ENCODE measurements around the gene FGD1. TPM values are rescaled to one million over a fixed set of nuclear protein-coding genes. Genes with fewer than 3 reads are reported as not detected.
"Not testable (repeated sequence)": the region's sequence is repeated elsewhere in the genome, so short reads cannot be mapped to it uniquely, and the experiment has no call there.

Gene FGD1
- 8.8 and 16.4 TPM in 2 replicates for total RNA-seq (ENCODE audit: low replicate concordance)

GRCh38 chrX:54495814-54496516 lies at the start of gene FGD1:
Gene FGD1 (minus strand): TSS chrX:54496234. CDS start chrX:54495432, 802 bp downstream.
- Mint-ChIP-seq H3K36me3 (peaks cover 5% of the 10 kb centered on the region), H3K27me3 (ENCODE audit: insufficient read depth, low read depth) (peaks cover 3% of the 10 kb centered on the region), H3K4me1 (peaks cover 36% of the 10 kb centered on the region), H3K27ac (peak within 1 kb of the TSS; percentile 58), H3K4me3 (peak within 1 kb of the TSS; percentile 92), H3K9me3 (peaks cover 15% of the 10 kb centered on the region)
- H3K4me3 ChIP-seq: peak within 1 kb of the TSS; percentile 66
- DNase-seq (ENCODE audit: low spot score): peak; percentile 85
- H3K4me1 ChIP-seq: peaks cover 8% of the 10 kb centered on the region
- peaks cover 42% of the 10 kb centered on the region for H3K79me2 ChIP-seq (ENCODE audit: low read depth)
- H2AFZ ChIP-seq (replicated peaks): peak within 1 kb of the TSS; percentile 42
- H3K4me2 ChIP-seq: peak within 1 kb of the TSS; percentile 76
- H3K9ac ChIP-seq: peak within 1 kb of the TSS; percentile 60
- H3K27me3 ChIP-seq: no peaks in the 10 kb centered on the region
- peaks cover 17% of the 10 kb centered on the region for H4K20me1 ChIP-seq (ENCODE audit: low read depth)
- peaks cover 8% of the 10 kb centered on the region for H3F3A ChIP-seq (ENCODE audit: low read depth)
- no peaks in the 10 kb centered on the region for H3K9me3 ChIP-seq (ENCODE audit: low read depth)
- no peaks in the 10 kb centered on the region for H3K36me3 ChIP-seq
- TF ChIP-seq EZH2phosphoT487 (IDR thresholded peaks at IDR 0.05) (no peak), CTCF (IDR thresholded peaks at IDR 0.05) (no peak), EZH2 (IDR thresholded peaks at IDR 0.05) (no peak)
- no peak within 1 kb of the TSS for H3K27ac ChIP-seq

- not testable (repeated sequence) for H3K9ac ChIP-seq; H3K9me3 ChIP-seq (ENCODE audit: low read depth); H3K27me3 Mint-ChIP-seq (ENCODE audit: insufficient read depth, low read depth); H3K4me2 ChIP-seq; H3K4me3 ChIP-seq; H3K79me2 ChIP-seq (ENCODE audit: low read depth); DNase-seq (ENCODE audit: low spot score); H3F3A ChIP-seq (ENCODE audit: low read depth); H3K27ac ChIP-seq; H4K20me1 ChIP-seq (ENCODE audit: low read depth); H3K4me1 Mint-ChIP-seq; H2AFZ ChIP-seq (replicated peaks); H3K4me3 Mint-ChIP-seq; H3K27me3 ChIP-seq; H3K9me3 Mint-ChIP-seq; H3K4me1 ChIP-seq; H3K36me3 ChIP-seq; H3K27ac Mint-ChIP-seq
- H3K36me3 Mint-ChIP-seq: peaks cover 17% of the 10 kb centered on the region
These were observed 46.2 kb upstream of the FGD1 start for GRCh38 chrX:54542239-54542638.

- no peaks in the 10 kb centered on the region for H3K27me3 ChIP-seq
- no peak overlapping the region for H3K4me3 ChIP-seq
- DNase-seq (ENCODE audit: low spot score): no peak
- no peak overlapping the region for H3K27ac ChIP-seq
- Mint-ChIP-seq H3K27ac (no peak overlapping the region), H3K9me3 (peaks cover 10% of the 10 kb centered on the region), H3K4me1 (no peaks in the 10 kb centered on the region), H3K4me3 (no peak overlapping the region), H3K36me3 (peaks cover 17% of the 10 kb centered on the region), H3K27me3 (ENCODE audit: insufficient read depth, low read depth) (no peaks in the 10 kb centered on the region)
- peaks cover 22% of the 10 kb centered on the region for H3K79me2 ChIP-seq (ENCODE audit: low read depth)
- TF ChIP-seq EZH2 (IDR thresholded peaks at IDR 0.05) (no peak), EZH2phosphoT487 (IDR thresholded peaks at IDR 0.05) (no peak), CTCF (IDR thresholded peaks at IDR 0.05) (no peak)
- no peak overlapping the region for H3K4me2 ChIP-seq
- no peak overlapping the region for H3K9ac ChIP-seq
- no peaks in the 10 kb centered on the region for H3K9me3 ChIP-seq (ENCODE audit: low read depth)
- peaks cover 6% of the 10 kb centered on the region for H3K36me3 ChIP-seq
- H2AFZ ChIP-seq (replicated peaks): no peak overlapping the region
- no peaks in the 10 kb centered on the region for H3K4me1 ChIP-seq
- H4K20me1 ChIP-seq (ENCODE audit: low read depth): no peaks in the 10 kb centered on the region
- no peaks in the 10 kb centered on the region for H3F3A ChIP-seq (ENCODE audit: low read depth)
These were observed 44.3 kb upstream of the FGD1 start for GRCh38 chrX:54540289-54540688.

GRCh38 chrX:54534271-54534670 lies 38.2 kb upstream of the FGD1 start:
- Histone ChIP-seq H3K36me3 (peaks cover 6% of the 10 kb centered on the region), H3F3A (ENCODE audit: low read depth) (no peaks in the 10 kb centered on the region), H2AFZ (replicated peaks) (no peak overlapping the region), H4K20me1 (ENCODE audit: low read depth) (no peaks in the 10 kb centered on the region), H3K4me1 (no peaks in the 10 kb centered on the region), H3K79me2 (ENCODE audit: low read depth) (peaks cover 73% of the 10 kb centered on the region), H3K9ac (no peak overlapping the region), H3K9me3 (ENCODE audit: low read depth) (no peaks in the 10 kb centered on the region), H3K4me2 (no peak overlapping the region), H3K27me3 (no peaks in the 10 kb centered on the region), H3K27ac (no peak overlapping the region), H3K4me3 (no peak overlapping the region)
- DNase-seq (ENCODE audit: low spot score): no peak
- no peak overlapping the region for H3K27ac Mint-ChIP-seq
- peaks cover 5% of the 10 kb centered on the region for H3K4me1 Mint-ChIP-seq
- H3K27me3 Mint-ChIP-seq (ENCODE audit: insufficient read depth, low read depth): peaks cover 5% of the 10 kb centered on the region
- peaks cover 2% of the 10 kb centered on the region for H3K9me3 Mint-ChIP-seq
- H3K4me3 Mint-ChIP-seq: no peak overlapping the region
- TF ChIP-seq EZH2 (IDR thresholded peaks at IDR 0.05): no peak
- TF ChIP-seq CTCF (IDR thresholded peaks at IDR 0.05): no peak
- no peak for TF ChIP-seq EZH2phosphoT487 (IDR thresholded peaks at IDR 0.05)
- H3K36me3 Mint-ChIP-seq: peaks cover 5% of the 10 kb centered on the region

Measured in neural progenitor cell (in vitro differentiated cells).